LoVo (cell line): ENCODE data around the gene CD52.

ENCODE experiments used
- DNase-seq: peaks from one replicate; pipeline ENCODE4 v3.0.0-alpha.2; 2016; ENCODE audit warnings: low spot score

Gene CD52

GRCh38 chr1:26335774-26336476, 18.2 kb downstream of the CD52 start:
- no peak for DNase-seq

DNA sequence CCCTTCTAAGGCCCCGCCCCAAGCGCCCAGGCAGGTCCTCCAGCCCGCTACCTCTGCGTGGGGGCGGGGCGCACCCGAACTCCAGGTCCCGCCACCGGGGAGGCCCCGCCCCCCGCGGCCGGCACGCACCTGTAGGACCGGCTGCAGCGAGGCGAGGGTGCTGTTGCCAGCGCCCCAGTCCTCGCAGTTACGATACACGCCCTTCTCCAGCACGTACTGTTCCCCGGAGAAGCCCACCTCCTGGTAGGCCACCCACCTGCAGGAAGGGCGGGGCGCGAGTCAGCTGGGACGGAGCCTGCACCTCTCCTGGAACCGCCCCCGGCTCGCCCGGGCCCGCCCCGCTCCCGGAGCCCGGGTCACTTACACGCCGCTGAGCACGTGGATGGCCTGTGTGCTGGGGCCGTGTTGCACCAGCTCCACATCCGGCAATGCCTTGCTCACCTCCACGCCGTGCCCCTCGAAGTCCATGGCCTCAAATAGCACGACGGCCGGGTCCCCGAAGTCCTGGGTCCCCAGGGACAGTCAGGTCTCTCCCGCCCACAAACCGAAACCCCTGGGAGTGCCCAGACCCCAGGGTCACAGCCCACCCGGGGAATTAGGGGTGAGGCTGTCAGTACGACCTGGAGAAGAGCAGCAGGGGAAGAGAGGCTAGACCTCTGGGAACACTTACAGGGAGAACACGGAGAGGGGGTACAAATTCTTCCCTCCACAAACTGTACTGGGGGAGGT, 18.9 kb downstream of the CD52 start:
- DNase-seq, result peak; percentile 92

- no peak for DNase-seq
Observed at GRCh38 chr1:26337206-26337535, 19.4 kb downstream of the CD52 start.

DNA sequence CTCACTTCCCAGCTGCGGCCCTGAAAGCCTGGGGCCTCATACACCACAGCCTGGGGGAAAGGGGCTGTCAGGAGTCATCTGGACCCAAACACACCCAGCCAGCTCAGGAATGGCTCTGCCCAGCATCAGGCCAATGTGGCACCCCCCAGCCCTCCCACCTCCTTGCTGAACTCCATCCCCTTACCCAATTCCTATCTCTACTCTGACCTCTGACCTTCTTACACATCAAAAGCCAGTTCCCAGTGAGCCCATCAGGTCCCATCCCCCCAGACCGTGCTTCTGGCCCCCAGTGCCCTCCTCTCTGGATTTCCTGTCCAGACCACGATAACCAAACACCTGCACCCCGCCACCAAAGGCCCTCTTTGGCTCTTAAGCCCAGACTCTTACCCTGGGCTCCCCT, 19.9 kb downstream of the CD52 start:
- no peak for DNase-seq

GRCh38 chr1:26338670-26339069, 20.9 kb downstream of the CD52 start:
- no peak for DNase-seq

GRCh38 chr1:26340047-26340481, 22.3 kb downstream of the CD52 start:
- no peak for DNase-seq

- no peak for DNase-seq
Observed at GRCh38 chr1:26344147-26344920, 26.6 kb downstream of the CD52 start.

DNA sequence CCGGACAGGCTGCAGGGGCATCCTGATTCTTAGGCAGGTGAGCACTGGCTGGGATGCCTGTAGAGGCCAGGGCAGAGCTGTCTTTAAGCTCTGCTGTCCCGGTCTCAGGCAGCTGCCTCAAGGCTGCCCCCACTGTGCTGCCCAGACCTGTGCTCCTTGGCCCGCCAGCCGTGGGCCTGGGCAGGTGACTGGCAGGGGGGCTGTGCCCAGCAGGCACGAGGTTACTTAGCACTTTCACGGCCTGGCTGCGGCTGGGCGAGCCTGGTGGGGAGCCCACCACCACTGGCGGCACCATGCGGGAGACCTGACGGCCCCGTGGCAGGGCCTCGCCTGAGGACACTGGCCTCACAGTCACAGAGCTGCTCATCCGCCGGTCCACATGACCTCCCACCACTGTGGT, 28.0 kb downstream of the CD52 start:
- no peak for DNase-seq

DNA sequence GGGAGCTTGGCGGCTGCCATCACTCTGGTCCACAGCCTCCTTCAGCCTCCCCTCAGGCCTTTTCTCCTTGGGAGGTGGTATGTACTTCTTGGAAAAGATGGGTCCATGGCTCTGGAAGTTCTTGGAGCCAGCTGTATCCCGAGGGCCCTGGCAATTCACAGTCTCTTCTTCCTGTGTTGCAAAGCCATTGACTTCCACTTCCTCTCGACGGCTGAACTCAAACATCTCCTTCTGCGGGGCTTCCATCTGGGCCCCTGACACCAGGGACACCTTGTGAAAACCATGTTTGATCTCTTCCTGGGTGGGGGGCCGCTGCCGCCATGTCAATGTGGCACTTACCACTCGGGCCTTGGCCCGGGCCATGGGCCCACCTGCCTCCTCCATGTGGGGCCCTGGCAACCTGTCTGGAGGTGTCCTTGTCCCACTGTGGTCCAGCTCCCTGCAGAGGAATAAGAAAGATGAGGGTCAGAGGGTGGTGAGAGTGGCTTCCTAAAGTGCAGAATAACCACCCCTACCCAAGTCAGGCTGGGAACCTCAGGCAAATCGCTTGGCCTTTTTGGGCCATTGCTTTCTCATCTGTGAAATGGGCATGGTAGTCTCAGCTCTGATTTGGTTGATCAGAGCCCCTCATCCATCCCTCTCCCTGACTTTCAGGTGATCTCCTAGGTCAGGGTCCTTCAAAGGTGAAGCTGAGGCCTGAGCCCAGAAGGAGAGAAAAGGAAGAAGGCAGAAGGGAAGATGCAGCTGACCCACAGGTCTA, 28.7 kb downstream of the CD52 start:
- no peak for DNase-seq

GRCh38 chr1:26349188-26349876, 31.6 kb downstream of the CD52 start:
- peak; percentile 30 for DNase-seq

- no peak for DNase-seq
Observed at GRCh38 chr1:26349877-26350244, 32.1 kb downstream of the CD52 start.

DNA sequence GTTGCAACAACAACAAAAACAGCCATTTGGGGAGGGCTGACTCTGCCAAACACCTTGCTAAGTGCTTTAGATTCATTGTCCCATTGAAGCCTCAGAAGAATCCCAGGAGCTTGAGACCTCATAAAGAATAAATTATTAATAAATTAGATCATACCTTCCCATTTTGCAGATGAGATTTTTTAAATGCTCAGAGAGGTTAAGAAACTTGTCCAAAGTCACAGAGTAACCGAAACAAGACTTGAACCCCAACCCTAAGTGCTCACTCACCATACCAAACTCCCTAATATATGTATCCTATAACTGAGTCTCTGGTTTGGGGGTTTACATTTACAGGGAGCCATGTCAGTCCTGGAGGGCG, 32.6 kb downstream of the CD52 start:
- DNase-seq, result peak; percentile 11

DNA sequence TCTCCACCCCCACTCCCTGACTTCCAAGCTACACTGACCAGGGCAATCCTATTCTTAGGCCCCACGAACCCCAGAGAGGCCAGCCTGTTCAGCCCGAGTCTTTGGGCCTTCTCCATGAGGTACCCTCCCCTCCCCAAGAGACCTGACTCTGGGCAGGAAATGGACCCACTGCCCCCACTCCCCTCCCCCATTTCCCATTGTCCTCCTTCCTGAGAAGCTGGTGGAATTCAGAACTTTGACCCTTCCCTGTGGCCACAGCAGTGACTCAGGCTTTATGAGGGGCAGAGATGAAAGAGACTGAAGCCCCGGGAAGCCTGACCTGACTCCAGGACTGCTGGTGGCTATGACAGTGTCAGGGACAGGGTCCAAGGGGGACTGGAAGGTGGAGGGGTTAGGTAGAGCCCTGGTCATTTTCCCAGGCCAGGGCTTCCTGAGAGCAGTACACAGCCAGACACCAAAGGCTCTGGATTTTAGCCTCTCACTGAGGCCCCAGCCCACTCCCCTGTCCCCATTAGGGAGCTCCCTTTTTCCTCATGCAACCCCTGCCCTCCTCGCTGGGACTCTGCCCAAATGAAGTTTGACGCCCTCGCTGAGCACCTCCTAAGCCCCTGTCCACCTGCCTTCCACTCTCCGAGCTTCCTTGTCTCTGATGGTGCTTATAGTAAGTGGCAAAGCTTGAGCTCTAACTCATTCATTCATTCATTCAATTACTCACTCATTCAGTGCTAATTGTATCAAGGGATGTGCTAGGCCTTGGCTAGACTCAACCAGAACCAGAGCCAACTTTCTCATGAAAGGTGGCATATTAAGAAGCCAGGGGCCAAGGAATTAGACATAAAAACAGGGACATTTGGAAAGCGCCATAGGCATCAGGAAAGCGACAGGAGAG, 33.2 kb downstream of the CD52 start:
- peak; percentile 74 for DNase-seq

DNA sequence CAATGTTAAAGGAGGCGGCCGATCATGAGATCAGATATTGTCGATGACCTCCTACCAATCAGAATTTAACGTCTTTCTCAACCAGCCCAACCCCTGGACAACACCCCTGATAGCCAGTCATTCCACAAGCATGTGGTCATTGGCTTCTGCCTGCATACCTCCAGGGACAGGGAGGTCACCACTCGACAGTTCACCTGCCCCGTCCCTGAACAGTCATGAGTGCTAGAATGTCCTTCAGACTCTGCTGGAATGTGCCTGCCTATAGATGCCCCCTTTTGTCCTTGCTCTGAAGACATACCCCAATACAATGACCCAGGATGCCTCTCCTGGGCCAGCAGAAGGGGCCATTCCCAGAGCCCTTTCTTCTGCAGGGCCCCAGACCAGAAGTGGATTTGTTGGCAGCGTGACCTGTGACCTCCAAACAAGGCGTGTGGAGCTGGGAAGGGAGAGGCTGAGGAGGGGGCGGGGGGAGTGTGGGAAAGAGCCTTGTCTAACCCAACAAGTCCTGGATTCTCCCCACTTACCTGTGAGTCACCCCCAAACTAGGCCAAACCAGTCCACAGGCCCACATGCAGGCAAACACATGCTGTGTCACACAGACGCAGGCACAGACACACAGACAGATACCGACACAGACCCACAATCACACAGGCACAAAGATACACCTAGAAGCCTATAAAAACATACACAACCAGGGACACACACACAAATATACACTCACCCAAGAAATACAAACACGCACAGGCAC, 34.0 kb downstream of the CD52 start:
- DNase-seq, result peak; percentile 78

GRCh38 chr1:26352338-26352679, 34.6 kb downstream of the CD52 start:
- no peak for DNase-seq

DNA sequence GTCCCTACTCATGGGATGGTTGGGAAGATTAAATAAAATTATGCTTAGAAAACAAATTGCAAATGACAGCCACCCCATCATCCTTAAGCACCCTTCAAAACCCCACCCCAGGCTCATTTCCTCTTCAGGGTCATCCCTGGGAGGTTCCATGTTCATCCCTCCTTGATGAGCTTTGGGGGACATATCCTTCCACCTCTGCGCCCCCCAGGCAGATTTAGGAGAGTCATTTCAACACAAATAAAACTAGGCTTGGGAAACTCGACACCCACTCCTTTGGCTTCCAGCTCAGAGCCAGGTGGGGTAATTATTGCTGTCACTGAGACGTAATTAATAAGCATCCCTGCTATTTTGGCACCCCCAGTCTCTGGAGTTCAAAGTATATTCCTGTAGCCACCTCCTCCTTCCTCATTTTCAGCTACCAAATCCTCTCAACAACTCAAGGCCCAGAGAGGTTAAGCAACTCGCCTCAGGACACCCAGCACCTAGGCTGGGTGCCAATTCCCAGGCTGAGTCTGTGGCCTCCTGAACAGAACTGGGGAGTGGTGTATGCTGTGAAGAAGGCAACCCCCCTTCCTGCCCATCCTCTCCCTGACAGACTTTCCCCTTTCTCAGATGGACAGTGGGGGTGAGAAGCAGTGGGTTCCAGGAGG, 35.6 kb downstream of the CD52 start:
- DNase-seq, result no peak

DNA sequence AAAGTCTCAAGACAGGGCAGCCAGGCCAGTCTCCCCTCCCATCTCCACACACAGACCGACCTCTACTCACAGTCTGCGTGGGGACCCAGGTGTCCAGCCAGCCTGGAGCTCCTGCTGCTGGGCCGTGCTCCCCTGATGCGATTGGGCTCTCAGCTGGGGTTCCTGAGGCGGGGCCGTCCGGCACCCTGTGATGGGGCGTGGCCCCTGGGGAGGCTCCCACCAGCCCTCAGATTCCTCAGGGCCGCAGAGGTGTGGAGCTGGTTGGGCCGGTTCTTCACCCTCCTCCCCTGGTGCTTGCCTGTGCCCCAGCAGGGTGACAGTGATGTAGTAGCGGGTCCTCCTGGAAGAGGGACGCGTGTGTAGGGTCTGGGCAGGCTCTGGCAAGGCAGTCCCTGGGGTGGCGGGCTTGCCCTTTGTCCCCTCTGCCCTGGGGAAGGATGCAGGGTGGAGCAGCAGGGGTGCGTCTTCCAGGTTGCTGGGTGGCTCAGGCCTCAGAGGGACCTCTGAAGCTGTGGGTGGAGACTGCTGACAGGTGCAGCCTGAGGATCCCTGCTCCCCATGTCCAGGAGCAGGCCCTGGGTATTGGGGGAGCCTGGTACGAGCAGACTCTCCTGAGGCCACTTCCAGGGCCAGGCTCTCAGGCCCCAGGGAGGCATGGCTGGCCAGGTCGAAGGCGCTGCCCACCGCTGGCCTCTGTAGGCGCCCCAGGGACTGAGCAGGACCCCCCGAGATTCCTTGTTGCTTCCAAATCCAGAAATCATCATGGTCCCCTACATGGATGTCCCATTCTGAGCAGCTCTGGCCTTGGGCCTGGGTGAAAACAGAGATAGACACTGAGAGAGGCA, 36.4 kb downstream of the CD52 start, which contains the start of gene CRYBG2:
CRYBG2 (minus strand) TSS at position 155 of the 845 bp plus-strand sequence. CDS start 7,473 bp downstream, outside the sequence.
- peak; percentile 86 for DNase-seq

- no peak for DNase-seq
Observed at GRCh38 chr1:26354972-26355371, 37.2 kb downstream of the CD52 start.

- no peak for DNase-seq
Observed at GRCh38 chr1:26356106-26356505, 38.3 kb downstream of the CD52 start.
